GM12878 (cell line): ENCODE measurements around the gene GNG12.

Experiments
- BCLAF1 ChIP-seq: fragments of 450-650 bp; IDR thresholded peaks from 2 replicates; pipeline ENCODE4 v1.6.1; 2017; ENCODE audit warnings: antibody characterized with exemption, mild to moderate bottlenecking, moderate library complexity
- CEBPB ChIP-seq, 2 experiments: fragments of 150-350 bp in 1 of 2; IDR thresholded peaks; 2 replicates each; pipeline ENCODE4 v1.6.1; 2012 to 2014; ENCODE audit warnings: low read depth in 2 of 2, low read length in 2 of 2, borderline replicate concordance in 1 of 2, inconsistent platforms in 1 of 2
- ESRRA ChIP-seq: IDR thresholded peaks from 2 replicates; pipeline ENCODE4 v1.6.1; 2012; ENCODE audit warnings: mild to moderate bottlenecking, low read length, improper control_type of control experiment
- GABPA ChIP-seq: IDR thresholded peaks from 2 replicates; pipeline ENCODE4 v1.6.1; 2014; ENCODE audit warnings: antibody characterized with exemption, low read depth, mild to moderate bottlenecking, inconsistent platforms
- MYC ChIP-seq: IDR thresholded peaks from 2 replicates; pipeline ENCODE4 v1.6.1; 2011; ENCODE audit warnings: mild to moderate bottlenecking, low read length, moderate library complexity, inconsistent platforms; ENCODE audit not compliant: insufficient read depth, insufficient replicate concordance, insufficient read length, severe bottlenecking
- POLR2A ChIP-seq: IDR thresholded peaks from 2 replicates; pipeline ENCODE4 v1.6.1; 2011; ENCODE audit warnings: low read depth, mild to moderate bottlenecking, low read length
- SRF ChIP-seq, 2 experiments: IDR thresholded peaks; 2 replicates each; pipeline ENCODE4 v1.6.1; 2011; ENCODE audit warnings: low read depth in 2 of 2, low read length in 2 of 2, mild to moderate bottlenecking in 1 of 2, moderate library complexity in 1 of 2
- TAF1 ChIP-seq: IDR thresholded peaks from 2 replicates; pipeline ENCODE4 v1.6.1; 2011; ENCODE audit warnings: mild to moderate bottlenecking, low read depth, low read length, borderline replicate concordance
- USF1 ChIP-seq: IDR thresholded peaks from 2 replicates; pipeline ENCODE4 v1.6.1; 2011; ENCODE audit warnings: borderline replicate concordance, low read depth, mild to moderate bottlenecking, moderate library complexity, mixed read lengths, low read length; ENCODE audit not compliant: insufficient read depth; ENCODE audit errors: extremely low read length
- USF2 ChIP-seq: IDR thresholded peaks from 2 replicates; pipeline ENCODE4 v1.6.1; 2011; ENCODE audit warnings: low read depth, low read length, improper control_type of control experiment, borderline replicate concordance
- TF ChIP-seq, protein P1 (sequence below): IDR thresholded peaks from 2 replicates; pipeline ENCODE4 v1.6.1; 2012; ENCODE audit warnings: mild to moderate bottlenecking, low read depth, low read length
- TF ChIP-seq, protein P2 (sequence below): IDR thresholded peaks from 2 replicates; pipeline ENCODE4 v1.6.1; 2012; ENCODE audit warnings: low read length, inconsistent platforms

DNA sequence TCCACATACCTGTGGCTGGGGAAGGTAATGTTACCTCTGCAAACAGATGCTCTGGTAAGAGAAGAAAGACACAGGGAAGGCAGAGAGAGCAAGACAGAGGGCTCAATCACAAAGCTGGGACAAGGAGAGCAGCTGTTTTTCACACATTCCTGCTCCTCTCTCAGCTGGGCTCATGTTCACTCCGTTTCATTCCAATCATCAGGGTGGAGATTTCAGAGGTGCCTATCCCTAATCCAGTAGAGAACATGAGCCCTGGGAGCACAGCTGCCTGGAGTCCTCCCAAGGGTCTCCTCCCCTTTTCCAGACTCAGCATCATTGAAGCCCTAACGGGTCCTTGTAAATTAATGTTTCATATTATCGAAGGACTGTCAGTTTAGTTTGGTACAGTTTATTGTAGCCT, 128.9 kb downstream of the GNG12 start:
- TF ChIP-seq ESRRA, result no peak
- no peak for TF ChIP-seq TAF1
- TF ChIP-seq POLR2A, result no peak
- no peak for TF ChIP-seq GABPA
- TF ChIP-seq, protein P1, sequence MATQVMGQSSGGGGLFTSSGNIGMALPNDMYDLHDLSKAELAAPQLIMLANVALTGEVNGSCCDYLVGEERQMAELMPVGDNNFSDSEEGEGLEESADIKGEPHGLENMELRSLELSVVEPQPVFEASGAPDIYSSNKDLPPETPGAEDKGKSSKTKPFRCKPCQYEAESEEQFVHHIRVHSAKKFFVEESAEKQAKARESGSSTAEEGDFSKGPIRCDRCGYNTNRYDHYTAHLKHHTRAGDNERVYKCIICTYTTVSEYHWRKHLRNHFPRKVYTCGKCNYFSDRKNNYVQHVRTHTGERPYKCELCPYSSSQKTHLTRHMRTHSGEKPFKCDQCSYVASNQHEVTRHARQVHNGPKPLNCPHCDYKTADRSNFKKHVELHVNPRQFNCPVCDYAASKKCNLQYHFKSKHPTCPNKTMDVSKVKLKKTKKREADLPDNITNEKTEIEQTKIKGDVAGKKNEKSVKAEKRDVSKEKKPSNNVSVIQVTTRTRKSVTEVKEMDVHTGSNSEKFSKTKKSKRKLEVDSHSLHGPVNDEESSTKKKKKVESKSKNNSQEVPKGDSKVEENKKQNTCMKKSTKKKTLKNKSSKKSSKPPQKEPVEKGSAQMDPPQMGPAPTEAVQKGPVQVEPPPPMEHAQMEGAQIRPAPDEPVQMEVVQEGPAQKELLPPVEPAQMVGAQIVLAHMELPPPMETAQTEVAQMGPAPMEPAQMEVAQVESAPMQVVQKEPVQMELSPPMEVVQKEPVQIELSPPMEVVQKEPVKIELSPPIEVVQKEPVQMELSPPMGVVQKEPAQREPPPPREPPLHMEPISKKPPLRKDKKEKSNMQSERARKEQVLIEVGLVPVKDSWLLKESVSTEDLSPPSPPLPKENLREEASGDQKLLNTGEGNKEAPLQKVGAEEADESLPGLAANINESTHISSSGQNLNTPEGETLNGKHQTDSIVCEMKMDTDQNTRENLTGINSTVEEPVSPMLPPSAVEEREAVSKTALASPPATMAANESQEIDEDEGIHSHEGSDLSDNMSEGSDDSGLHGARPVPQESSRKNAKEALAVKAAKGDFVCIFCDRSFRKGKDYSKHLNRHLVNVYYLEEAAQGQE, result no peak
- no peak for TF ChIP-seq USF1
- TF ChIP-seq, protein P2, sequence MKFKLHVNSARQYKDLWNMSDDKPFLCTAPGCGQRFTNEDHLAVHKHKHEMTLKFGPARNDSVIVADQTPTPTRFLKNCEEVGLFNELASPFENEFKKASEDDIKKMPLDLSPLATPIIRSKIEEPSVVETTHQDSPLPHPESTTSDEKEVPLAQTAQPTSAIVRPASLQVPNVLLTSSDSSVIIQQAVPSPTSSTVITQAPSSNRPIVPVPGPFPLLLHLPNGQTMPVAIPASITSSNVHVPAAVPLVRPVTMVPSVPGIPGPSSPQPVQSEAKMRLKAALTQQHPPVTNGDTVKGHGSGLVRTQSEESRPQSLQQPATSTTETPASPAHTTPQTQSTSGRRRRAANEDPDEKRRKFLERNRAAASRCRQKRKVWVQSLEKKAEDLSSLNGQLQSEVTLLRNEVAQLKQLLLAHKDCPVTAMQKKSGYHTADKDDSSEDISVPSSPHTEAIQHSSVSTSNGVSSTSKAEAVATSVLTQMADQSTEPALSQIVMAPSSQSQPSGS, result no peak
- no peak for TF ChIP-seq BCLAF1
- no peak for TF ChIP-seq MYC
- no peak for TF ChIP-seq CEBPB (IDR thresholded peaks at IDR 0.05; ENCODE audit: borderline replicate concordance in 1 of 2, low read depth in 2 of 2, low read length in 2 of 2)
- TF ChIP-seq SRF (IDR thresholded peaks at IDR 0.05; ENCODE audit: low read depth in 2 of 2, low read length in 2 of 2), result no peak
- TF ChIP-seq USF2, result no peak
